Endothelial cell of umbilical vein (primary cell): Measurements from ENCODE around the gene DEFB126.

Experiments
- EZH2 ChIP-seq: IDR thresholded peaks from 2 replicates; pipeline ENCODE4 v1.6.1; 2012; ENCODE audit warnings: borderline replicate concordance, low read depth, mild to moderate bottlenecking, moderate library complexity, low read length, inconsistent platforms; ENCODE audit not compliant: severe bottlenecking
- FOS ChIP-seq: IDR thresholded peaks from 2 replicates; pipeline ENCODE4 v1.6.1; 2011; ENCODE audit warnings: mild to moderate bottlenecking, low read length, moderate library complexity, borderline replicate concordance; ENCODE audit not compliant: insufficient read depth
- GATA2 ChIP-seq: IDR thresholded peaks from 2 replicates; pipeline ENCODE4 v1.7.0; 2011; ENCODE audit warnings: low read depth, mild to moderate bottlenecking, moderate library complexity, mixed read lengths, low read length; ENCODE audit not compliant: insufficient read length, insufficient read depth
- JUN ChIP-seq: IDR thresholded peaks from 2 replicates; pipeline ENCODE4 v1.6.1; 2011; ENCODE audit warnings: borderline replicate concordance, low read depth; ENCODE audit not compliant: insufficient read length, insufficient read depth
- MYC ChIP-seq: IDR thresholded peaks from one replicate; pipeline ENCODE4 v1.6.1; 2011; ENCODE audit warnings: mild to moderate bottlenecking, low read depth, low read length
- POLR2A ChIP-seq: IDR thresholded peaks from 2 replicates; pipeline ENCODE4 v1.6.1; 2012; ENCODE audit warnings: low read depth, mild to moderate bottlenecking, control low read depth, low read length
- POLR2AphosphoS5 ChIP-seq: IDR thresholded peaks from 2 replicates; pipeline ENCODE4 v1.6.1; 2012; ENCODE audit warnings: low read depth, mild to moderate bottlenecking, control low read depth, low read length, moderate library complexity; ENCODE audit not compliant: insufficient read depth
- TF ChIP-seq, protein P1 (sequence below), 2 donors: IDR thresholded peaks; 1 replicate in 1 of 2; 2 replicates in 1 of 2; pipeline ENCODE4 v1.5.1; 2011; ENCODE audit warnings: low read length in 2 of 2, mild to moderate bottlenecking in 2 of 2, moderate library complexity in 2 of 2, control low read depth in 1 of 2, inconsistent platforms in 1 of 2, low read depth in 1 of 2; ENCODE audit not compliant: insufficient read depth in 1 of 2; ENCODE audit errors: extremely low read depth in 1 of 2
- TF ChIP-seq, protein P2 (sequence below): IDR thresholded peaks from 2 replicates; pipeline ENCODE4 v1.6.1; 2011; ENCODE audit not compliant: insufficient read depth, insufficient read length

DNA sequence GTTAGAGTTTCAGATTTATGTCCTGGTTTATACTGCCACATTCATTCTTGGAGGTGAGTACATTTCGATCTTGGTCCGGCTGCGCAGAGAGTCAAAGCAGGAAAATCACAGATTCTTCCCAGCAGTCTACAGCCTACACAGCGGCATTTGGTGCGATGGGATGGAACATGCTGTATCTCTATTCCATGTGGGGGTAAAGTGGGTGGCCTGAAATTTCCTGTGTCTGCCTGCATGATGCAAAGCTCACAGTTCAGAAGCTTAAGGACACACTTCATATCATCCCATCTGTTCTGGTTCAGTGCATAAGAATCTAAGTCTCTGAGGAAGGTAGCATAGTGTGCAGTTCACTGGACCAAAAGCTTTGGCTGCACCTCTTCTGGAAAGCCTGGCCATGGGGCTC is 14.8 kb downstream of the DEFB126 start, which contains the start of gene DEFB127:
- TF ChIP-seq, protein P1, sequence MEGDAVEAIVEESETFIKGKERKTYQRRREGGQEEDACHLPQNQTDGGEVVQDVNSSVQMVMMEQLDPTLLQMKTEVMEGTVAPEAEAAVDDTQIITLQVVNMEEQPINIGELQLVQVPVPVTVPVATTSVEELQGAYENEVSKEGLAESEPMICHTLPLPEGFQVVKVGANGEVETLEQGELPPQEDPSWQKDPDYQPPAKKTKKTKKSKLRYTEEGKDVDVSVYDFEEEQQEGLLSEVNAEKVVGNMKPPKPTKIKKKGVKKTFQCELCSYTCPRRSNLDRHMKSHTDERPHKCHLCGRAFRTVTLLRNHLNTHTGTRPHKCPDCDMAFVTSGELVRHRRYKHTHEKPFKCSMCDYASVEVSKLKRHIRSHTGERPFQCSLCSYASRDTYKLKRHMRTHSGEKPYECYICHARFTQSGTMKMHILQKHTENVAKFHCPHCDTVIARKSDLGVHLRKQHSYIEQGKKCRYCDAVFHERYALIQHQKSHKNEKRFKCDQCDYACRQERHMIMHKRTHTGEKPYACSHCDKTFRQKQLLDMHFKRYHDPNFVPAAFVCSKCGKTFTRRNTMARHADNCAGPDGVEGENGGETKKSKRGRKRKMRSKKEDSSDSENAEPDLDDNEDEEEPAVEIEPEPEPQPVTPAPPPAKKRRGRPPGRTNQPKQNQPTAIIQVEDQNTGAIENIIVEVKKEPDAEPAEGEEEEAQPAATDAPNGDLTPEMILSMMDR (IDR thresholded peaks at IDR 0.05; ENCODE audit: extremely low read depth in 1 of 2, insufficient read depth in 1 of 2, low read depth in 1 of 2, low read length in 2 of 2) = no peak
- TF ChIP-seq GATA2 (no peak), MYC (no peak), POLR2A (no peak), POLR2AphosphoS5 (no peak), JUN (no peak), EZH2 (no peak), FOS (no peak)
- TF ChIP-seq, protein P2, sequence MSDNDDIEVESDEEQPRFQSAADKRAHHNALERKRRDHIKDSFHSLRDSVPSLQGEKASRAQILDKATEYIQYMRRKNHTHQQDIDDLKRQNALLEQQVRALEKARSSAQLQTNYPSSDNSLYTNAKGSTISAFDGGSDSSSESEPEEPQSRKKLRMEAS = no peak
